Measurements from ENCODE around the gene LTF.

DNA sequence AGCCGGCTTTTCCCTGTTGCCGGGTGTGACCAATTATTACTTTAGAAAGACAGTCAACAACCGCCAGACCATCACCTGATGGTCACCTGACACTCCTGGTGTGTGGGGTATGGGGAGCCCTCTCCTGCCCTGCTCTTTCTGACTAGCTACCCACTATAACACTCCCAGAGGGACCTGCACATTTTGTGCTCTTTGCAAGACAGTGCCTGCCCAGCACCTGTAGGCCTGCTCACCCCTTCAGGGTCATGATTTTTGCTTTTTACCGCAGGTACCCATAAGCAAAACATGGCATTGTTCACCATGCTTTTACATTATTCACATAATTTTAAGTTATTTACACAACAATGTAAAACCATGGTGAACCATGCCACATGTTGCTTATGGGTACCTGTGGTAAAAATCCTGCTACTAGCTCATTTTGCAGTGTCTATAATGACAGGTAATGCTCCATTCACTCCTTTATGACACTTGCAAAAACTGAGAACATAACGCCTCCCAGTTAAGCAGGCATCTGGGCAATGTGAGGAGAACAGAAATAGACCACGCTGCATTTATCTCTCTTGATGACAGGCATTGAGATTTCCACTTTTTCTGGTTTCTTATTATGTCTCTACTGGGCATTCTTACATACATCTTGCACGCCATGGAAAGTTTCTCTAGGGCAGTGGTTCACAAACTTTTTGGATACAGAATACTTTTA is 47.7 kb downstream of the LTF start:
- TF ChIP-seq, protein P1, sequence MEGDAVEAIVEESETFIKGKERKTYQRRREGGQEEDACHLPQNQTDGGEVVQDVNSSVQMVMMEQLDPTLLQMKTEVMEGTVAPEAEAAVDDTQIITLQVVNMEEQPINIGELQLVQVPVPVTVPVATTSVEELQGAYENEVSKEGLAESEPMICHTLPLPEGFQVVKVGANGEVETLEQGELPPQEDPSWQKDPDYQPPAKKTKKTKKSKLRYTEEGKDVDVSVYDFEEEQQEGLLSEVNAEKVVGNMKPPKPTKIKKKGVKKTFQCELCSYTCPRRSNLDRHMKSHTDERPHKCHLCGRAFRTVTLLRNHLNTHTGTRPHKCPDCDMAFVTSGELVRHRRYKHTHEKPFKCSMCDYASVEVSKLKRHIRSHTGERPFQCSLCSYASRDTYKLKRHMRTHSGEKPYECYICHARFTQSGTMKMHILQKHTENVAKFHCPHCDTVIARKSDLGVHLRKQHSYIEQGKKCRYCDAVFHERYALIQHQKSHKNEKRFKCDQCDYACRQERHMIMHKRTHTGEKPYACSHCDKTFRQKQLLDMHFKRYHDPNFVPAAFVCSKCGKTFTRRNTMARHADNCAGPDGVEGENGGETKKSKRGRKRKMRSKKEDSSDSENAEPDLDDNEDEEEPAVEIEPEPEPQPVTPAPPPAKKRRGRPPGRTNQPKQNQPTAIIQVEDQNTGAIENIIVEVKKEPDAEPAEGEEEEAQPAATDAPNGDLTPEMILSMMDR (IDR thresholded peaks at IDR 0.05) = no peak
- TF ChIP-seq POLR2AphosphoS5 (IDR thresholded peaks at IDR 0.05) (no peak), EP300 (IDR thresholded peaks at IDR 0.05; ENCODE audit: low read depth) (no peak), POLR2A (IDR thresholded peaks at IDR 0.05) (no peak)
